NK-92 (cell line): ENCODE measurements around the gene TRABD.
"Not testable (repeated sequence)": the region's sequence is repeated elsewhere in the genome, so short reads cannot be mapped to it uniquely, and the experiment has no call there.

Experiments used
- DNase-seq: peaks from one replicate; lab custom pipeline; 2025; ENCODE audit not compliant: unreplicated experiment; lab: John Stamatoyannopoulos, UW

Gene TRABD

GRCh38 chr22:50151571-50152537 lies 33.9 kb upstream of the TRABD start:
- DNase-seq = no peak

- no peak for DNase-seq
These were observed 32.5 kb upstream of the TRABD start for GRCh38 chr22:50153056-50153755.

DNA sequence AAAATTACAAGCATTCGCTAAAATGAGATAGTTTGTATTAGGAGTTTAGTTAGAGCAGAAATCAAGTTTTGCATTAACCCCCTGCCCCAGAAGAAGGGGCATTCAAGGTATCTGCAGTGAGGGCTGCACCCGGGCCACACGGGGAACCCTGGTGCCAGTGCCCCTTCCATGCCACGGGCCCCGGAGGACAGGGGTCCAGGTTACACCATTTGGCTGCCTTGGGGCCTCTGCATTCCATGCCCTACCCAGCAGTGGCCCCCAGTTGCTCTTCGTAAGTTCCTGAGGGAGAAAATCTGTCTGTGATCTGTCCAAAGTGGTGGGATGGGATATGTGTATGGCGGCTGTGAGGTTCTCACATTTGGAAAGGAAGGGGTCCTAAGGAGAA lies 32.0 kb upstream of the TRABD start:
- DNase-seq = no peak

DNA sequence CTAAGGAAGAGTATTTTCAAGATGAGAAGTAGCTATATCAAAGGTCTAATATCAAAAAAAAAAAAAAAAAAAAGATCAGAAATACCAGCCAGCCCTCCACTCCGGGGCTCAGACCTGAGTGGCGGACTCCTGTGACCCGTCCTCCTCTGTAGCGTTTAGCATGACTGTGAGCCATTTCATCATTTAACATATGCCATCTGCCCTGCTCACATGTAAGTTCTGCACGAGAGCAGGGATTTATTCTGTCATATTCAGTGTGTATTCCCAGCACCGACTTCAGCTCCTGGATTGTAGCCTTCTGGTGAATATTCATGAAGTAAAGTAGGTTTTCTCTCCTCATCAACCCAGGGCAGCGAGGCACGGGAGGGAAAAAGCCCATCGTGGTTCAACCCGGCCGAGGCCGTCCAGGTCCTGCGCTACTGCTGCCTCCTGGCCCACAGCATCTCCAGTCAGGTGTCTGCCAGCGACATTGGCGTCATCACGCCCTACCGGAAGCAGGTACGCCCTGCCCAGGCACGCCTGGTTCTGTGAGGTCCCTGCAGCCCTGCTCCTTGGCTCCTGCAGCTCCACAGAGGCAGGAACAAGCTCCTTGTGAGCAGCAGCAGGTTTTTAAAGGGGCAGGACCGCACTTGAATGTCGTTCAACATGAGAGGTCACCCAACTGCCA lies 27.9 kb upstream of the TRABD start:
- no peak for DNase-seq

DNA sequence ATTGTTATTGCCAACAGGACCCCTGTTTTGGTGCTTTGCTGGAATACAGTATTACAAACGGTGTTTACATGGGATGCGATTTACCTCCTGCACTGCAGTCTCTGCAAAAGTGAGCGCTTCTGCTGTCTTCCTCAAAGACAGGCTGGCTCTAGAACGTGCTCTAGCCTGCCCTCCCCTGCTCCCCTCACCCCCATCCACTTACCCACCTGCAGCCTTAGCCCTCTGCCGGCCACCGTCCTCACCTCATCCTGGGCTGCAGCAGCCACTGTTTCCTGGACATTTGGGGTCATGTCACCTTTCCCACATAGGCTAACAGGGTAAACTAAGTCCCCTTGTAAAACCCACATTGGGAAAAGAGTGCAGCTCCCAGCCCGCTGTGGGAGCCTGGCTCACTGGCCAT lies 24.8 kb upstream of the TRABD start:
- no peak for DNase-seq

- DNase-seq = no peak
These were observed 24.0 kb upstream of the TRABD start for GRCh38 chr22:50161508-50162390.

- no peak for DNase-seq
These were observed 23.2 kb upstream of the TRABD start for GRCh38 chr22:50162391-50162956.

- DNase-seq = no peak
These were observed 20.1 kb upstream of the TRABD start for GRCh38 chr22:50165436-50166123.

DNA sequence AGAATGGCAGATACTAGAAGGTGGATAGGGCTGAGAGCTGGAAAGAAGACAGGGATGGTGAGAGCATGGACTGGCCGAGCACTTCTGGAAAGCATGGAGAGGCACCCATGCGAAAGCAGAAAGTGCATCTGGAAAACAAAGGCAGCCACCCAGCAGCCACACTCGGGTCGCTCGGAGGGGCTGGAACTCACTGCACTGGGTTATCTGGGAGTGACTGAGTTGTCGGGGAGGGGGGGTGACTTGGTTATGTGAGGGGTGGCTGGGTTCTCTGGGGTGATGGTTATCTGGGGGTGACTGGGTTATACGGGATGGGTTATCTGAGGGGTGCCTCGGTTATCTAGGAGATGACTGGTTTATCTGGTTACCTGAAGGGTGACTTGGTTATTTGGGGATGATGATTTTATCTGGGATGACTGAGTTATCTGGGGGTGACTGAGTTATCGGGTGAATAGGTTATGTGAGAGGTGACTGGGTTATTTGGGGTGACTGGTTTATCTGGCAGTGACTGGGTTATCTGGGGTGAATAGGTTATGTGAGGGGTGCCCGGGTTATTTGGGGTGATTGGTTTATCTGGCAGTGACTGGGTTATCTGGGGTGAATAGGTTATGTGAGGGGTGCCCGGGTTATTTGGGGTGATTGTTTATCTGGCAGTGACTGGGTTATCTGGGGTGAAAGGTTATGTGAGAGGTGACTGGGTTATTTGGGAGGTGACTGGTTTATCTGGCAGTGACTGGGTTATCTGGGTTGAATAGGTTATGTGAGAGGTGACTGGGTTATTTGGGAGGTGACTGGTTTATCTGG lies 17.8 kb upstream of the TRABD start:
- DNase-seq = no peak

- not testable (repeated sequence) for DNase-seq
These were observed 17.1 kb upstream of the TRABD start for GRCh38 chr22:50168490-50169180.

DNA sequence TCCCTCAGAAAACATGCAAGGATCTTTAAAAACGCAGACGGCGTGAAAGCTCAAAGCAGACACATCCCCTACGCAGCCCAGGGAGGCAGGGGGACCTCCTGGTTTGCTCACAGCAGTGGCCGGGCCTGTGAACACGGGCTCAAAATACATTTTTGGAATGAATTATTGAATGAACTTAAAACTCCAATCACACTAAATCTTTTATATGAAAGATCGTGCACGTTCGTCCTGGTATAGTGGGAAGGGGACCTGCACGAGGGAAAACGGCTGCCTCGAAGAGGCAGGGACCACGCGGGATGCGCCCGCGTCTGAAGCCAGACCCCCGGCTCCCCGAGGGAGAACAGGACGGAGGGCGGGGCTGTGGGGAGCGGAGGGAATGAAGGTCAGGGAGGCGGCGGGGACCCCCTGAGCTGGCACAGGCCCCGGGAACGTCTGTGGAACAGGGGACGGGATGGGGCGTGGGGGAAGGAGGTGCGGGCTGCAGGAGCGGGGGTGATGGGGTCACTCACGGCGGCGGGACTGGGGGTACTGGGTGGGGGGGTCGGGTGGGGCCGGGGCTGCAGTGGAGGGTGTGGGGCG lies 16.4 kb upstream of the TRABD start:
- DNase-seq = no peak

- DNase-seq = no peak
These were observed 15.9 kb upstream of the TRABD start for GRCh38 chr22:50169774-50170341.

- no peak for DNase-seq
These were observed 15.0 kb upstream of the TRABD start, which contains the start of gene PANX2 for GRCh38 chr22:50170453-50171318. Gene PANX2 (plus strand): TSS chr22:50170731. CDS start chr22:50170731, 0 bp downstream.

DNA sequence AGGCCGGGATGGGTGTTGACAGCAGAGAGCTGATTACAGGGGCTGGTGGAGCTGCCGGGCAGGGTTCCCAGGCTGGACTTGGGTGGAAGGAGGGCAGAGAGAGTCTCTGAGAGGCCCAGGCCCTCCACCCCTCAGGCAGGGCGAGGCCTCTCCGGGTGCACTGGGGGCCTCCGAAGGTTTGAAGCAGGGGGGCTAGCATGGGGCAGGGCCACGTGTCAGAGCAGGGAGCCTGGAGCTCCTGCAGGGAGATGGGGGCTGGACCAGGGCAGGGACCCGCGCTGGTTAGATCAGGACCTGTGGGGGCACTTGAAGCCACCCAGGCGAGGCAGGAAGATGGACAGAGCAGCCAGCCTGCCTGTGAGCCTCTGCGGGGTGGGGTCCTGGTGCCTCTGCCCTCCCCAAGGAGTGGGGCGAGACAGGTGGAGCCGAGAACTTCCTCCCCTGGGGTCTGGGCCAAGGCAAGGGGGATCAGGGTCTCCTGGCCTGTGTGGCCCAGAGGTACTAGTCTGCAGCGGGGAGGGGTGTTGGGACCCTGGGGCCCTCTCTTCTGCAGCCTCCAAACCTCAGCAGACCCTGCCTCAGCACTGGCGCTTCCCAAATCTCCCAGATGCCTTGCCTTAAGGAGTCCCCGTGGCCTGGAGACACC lies 14.3 kb upstream of the TRABD start:
- no peak for DNase-seq

- no peak for DNase-seq
These were observed 13.7 kb upstream of the TRABD start for GRCh38 chr22:50171965-50172421.
